A673 (cell line): ENCODE results near the gene DNASE1.

Experiments used
- CTCF ChIP-seq: fragments of 300-800, 200-600 bp; sonication (generic); conservative IDR thresholded peaks from 2 replicates; pipeline ENCODE4 v1.5.1; 2017; ENCODE audit warnings: low read depth, mild to moderate bottlenecking, antibody characterized with exemption, low read length, moderate library complexity, mixed read lengths
- EZH2 ChIP-seq: fragments of 200-600 bp; sonication (generic); IDR thresholded peaks from 2 replicates; pipeline ENCODE4 v1.6.1; 2017; ENCODE audit warnings: borderline replicate concordance, low read depth, mild to moderate bottlenecking, mixed read lengths, antibody characterized with exemption, low read length; ENCODE audit not compliant: poor library complexity, severe bottlenecking

DNA sequence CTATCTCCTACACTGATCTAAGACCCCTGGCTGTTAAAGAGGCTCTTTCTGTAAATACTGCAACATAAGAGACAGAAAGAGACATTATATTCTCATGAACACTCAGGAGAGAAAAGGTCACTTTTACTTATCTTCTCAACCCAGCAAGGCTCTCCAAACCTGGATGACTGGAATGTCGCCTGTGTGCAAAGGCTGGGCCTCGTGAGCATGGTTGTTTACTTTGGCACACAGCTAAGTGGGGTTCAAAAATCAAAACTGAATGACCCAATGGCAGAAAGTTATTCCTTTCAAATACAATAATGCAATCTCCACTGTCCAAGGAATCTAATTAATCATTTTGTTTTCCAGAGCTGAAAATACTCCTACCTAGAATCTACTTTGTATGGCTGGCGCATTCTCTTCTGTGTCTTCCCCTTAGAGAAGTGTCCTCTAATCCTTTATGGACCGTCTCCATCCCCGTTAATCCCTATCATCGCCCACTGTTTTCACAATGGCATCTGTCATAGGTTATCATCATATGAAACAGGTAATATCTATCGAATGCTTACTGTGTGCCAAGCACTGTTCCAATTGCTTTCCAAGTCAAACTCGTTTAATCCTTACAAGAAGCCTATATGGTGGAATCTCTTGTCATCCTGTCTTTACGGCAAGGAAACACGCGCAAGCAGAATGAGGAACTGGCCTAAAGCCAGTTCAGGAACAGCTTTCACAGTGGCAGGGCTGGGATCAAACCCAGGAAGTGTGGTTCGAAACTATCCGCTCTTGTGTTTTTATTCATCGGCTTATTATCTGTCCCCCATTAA, 44.4 kb upstream of the DNASE1 start:
- TF ChIP-seq CTCF (no peak), EZH2 (no peak)
